ENCODE data around the gene COPS8.
A peak's percentile ranks its signal among the peaks of the same experiment; 100 is the strongest.

Gene COPS8

DNA sequence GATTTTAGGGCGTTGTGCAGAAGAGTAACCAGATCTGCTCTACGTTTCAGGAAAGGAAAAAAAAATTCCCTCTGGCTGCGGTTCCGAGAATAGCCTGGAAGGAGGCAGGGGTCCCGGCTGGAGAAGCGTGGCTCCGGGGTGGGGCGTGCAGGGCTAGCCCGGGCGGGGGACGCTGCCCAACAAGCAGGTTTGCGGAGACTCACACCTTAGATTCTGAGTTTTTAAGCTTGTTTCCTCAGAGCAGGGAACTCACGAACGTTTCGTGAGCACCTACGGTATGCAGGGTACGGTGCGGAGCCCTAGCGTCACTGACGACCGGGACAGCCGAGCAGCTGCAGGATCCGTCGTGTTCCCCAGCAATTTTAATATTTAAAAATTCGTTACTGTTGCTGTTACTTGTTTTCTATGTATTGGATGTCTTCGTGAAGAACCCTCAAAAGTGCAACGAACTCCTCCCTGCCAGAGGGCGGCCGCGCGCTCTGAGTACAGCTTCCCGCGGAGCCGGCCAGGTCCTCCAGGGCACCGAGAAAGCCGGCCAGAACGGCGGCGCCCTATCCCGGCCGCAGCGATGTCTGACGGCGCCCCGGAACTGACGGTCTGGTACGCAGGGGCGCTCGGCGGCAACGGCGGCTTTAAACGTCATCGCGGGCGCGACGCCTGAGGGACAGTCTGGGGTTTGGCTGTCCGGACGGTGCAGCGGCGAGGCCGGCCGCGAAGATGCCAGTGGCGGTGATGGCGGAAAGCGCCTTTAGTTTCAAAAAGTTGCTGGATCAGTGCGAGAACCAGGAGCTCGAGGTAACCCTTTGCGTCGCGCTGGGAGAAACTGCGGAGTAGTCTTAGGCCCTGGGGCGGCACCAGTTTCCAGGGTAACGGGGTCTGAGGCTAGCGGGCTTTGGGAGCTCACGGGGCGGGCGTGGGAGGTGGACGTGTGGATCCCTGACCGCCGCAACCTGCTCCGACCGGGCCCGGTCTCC lies at the start of gene COPS8:
TSS of gene COPS8 (plus strand) at position 642 of the 974 bp plus-strand sequence. CDS start at position 718, 76 bp downstream.
- DNase-seq, result peak in 55 of 56 donors; percentile 60 to 97 (median 90)

DNA sequence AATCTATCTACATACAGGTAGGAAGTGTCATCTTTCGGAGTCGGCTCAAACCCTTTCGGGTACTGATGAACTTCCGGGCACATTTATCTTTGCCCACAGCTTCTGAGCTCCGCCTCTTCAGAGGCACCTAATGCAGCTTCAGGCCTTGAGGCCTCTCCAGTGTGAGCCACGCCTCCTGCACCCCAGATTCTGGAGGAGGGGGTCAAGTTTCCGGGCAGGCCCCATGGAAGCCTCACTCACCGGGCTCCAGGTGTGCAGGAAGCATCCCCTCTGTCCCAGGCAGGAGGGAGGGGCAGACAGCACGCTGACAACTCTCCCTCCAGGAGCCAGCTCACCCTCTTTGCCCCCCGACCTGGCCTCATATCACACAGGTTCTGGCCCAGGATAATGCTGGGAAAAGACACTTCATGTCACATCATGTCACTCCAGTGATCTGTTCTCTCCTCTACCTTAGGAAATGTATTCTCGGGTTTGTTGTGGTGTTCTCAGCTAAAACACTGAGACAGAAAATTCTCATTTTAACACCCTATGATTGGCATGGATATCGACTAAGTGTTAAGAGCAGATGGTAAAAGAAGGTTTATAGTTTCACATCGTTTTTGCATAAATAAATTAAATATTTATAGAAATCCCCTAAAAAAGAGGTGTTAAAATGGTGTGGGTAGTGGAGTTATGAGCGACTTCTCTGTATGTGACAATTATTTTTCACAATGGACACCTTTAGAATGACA lies 46.2 kb upstream of the COPS8 start:
- no peak for DNase-seq

DNA sequence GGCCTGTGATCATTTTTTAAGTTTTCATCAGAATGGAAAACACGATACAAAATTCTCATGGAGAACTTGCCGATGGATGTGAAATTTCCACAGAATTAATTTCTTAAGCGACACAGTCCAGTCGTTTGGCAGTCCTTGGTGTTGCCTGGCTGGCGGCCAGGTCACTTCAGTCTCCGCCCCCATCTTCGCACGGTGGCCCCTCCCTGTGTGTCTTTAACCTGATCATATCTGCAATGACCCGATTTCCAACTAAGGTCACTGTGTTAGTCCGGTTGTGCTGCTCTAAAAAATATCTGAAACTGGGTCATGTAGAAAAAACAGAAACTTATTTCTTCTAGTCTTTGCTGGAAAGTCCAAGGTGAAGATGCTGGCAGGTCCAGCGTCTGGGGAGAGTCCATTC lies 44.5 kb upstream of the COPS8 start:
- DNase-seq, result peak in 1 of 56 donors; percentile 4

DNA sequence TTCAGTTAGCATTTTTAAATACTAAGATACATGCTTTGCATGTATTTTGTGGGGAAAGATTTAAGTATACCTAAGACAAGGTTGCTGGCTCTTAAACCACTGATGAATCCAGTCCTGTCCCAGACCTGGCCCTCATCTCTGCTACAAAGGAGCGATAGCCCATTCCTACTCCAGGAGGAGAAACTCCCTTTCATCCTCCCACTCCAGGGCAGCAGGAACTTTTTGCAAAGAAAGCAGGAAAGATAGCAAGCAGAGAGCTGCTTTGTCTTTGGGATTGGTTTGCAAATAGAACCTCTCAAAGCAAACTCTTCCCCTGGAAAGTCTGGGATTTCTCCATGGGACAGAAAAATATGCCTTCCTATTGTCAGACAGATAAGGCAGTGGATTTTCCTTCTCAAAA lies 43.6 kb upstream of the COPS8 start:
- no peak for DNase-seq

DNA sequence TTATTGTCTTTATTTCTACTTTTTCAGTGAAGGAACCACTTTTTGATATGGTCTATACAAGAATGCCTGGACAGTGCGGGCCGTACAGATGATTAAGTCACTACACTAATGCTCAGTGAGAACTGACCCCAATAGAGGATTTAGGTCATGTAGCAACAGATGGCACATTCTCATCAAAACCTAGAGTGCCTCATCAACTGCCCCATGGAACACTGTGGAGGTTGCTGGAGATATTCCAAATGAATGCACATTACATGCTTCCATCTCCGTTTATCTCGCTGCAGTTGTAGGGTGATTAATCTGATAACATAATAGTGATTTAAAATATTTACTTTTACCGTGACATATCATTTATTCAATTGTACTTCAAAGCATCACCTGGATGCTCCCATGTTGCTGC lies 41.8 kb upstream of the COPS8 start:
- no peak for DNase-seq

DNA sequence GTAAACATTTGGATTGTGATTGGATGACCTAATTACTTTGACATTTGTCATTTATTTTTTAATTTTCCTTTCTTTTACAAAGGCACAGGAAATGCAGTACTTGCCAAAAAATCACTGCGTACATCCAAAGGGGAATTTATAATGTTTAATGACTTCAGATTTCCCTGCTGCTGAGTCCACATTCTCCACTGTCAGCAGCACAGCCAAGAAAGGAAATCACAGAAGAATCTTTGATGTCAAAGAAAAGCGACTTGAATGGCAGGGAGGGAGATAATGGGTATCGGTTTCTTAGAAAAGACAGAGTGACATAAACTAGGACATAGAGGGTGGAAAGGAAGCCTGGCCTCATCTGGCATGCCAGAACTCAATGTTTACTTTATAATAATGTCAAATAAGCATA lies 41.4 kb upstream of the COPS8 start:
- DNase-seq, result no peak

DNA sequence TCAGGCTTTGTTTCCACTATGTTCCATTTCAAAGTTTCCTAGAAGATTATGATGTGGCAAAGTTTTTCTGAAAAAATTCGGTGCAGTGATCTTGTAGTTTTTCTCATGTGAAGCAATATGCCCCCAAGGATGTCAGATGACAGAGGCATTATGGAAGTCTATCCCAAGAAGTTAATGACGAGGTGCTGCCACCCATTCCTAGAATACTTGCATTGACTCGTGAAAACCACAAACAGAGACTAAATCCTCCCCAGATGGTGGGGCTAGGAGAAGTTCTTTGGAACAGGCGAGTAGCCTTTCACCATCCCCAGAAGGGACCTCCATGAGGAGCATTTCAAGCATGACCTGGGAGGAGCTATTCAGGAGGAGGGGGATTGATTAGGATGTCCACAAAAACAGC lies 40.2 kb upstream of the COPS8 start:
- no peak for DNase-seq

DNA sequence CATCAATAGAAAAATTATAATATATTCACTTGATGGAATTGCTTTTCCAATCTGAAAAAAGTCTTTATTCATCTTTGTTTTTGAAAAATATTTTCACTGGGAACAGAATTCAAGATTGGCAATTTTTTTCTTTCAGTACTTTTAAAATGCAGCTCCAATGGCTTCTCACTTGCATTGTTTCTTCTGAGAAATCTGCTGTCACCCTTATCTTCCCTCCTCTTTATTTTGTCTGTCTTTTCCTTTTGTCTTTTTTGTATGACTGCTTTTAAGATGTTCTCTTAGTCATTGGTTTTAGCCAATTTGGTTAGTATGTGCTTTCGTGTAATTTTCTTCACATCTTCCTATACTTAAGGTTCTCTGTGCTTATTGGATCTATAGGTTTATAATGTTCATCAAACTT lies 37.1 kb upstream of the COPS8 start:
- DNase-seq, result no peak

DNA sequence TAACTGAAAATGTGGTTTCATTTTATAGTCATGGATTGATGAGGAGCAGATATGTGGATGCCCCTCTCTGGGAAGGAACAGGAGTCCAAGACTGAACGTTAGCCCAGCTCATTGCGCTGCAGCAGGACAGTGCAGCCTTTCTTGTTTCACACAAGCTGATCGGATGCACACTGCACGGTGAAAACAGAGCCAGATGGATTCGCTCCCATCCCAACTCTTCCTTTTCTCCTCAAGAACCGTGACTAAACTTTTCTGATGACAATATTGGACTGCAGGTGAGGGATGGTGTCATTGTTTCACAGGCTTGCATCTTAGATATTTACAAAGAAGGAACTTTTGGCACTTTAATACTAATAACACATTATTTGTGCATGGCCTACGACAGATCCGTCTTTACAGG lies 33.8 kb upstream of the COPS8 start:
- DNase-seq, result no peak

DNA sequence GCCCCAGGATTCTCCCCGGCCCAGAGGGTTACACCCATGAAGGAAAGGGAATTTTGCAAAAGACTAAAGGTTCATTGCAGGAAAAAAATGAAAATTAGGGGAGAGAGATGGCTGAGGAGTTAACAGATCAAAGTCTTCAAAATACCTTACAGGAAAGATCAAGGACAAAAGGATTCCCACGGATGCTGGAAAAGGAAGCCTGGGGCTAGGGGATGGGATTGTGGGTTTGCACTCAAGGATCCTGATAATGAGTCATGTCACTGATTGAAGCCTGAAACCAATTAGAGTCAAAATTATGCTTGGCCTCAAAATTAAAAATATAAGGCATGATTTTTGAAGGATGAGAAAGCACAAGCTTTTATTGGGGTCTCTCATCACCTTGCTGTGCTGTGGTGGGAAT lies 32.6 kb upstream of the COPS8 start:
- DNase-seq, result no peak

DNA sequence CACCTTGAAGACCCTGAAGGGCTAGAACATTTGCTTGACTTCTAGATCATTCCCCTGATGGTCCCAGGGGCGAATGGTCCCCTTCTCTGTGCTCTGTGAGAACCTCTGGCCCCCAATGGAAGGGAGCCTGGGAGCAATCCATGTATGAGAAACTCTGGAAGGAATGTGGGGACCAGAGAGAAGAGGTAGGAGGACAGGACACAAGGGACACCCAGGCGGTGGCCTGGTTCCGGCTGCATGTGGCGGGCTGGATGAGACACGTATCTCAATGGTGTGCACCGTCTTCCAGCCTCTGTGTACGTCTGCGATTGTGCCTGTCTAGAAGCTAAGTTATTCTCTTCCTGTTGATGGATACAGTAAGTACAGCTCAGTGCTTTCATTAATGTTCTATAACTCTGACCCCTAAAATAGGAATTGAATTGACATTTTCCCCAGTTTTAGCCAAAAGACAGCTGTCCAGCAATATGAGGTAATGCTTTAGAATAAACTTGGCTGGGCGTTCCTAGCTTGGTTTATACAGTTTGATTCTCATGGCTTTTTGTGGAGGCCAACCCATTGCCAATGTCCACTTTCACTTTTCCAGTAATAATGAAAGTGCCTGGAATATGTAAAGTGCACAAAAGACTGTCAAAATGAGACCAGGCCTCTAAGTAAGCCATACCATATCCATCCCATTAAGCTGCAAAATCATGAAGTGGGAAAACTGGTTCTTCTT lies 30.1 kb upstream of the COPS8 start:
- no peak for DNase-seq

DNA sequence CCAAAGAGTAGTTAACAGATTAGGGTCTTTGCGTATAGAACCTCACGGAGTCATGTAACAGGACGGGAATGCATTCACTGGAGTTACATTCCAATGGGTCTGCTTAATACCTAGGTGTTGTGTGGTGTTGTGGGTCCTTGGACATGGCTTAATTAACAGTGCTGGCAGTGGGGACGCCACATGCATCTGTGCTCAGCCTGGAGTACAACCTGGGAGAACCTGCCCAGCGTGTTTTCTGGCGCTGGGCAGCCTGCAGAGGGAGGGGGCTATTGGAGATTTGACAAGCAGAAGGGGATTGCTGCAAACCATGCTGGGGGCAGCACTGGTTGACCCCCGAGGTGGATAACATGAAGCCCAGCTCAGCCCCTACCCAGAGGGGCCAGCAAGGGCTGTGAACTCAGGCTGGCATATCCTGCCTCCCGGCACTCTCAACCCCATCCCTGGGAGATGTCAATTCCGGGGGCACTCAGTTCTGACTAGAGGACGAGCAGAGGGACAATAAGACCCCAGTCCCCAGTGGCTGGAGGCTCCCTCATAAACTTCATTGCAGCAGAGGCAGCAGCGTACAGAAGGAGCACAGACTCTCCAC lies 29.3 kb upstream of the COPS8 start:
- no peak for DNase-seq

DNA sequence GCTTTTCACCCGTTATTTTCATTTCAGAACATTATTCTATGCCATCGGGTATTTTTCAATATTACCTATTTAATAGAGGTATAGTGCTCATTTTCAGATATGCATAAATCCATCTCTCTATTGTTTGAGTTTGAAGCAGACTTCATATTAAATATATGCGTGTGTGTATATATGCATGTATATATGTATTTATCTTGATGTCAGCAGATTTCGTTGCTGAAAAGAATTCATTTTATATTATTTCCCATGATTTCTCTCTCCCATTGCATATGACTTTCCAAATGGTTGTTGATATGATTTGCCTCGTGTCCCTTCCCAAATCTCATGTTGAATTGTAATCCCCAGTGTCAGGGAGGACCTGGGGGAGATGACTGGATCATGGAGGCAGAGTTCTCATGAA lies 28.6 kb upstream of the COPS8 start:
- DNase-seq, result no peak

DNA sequence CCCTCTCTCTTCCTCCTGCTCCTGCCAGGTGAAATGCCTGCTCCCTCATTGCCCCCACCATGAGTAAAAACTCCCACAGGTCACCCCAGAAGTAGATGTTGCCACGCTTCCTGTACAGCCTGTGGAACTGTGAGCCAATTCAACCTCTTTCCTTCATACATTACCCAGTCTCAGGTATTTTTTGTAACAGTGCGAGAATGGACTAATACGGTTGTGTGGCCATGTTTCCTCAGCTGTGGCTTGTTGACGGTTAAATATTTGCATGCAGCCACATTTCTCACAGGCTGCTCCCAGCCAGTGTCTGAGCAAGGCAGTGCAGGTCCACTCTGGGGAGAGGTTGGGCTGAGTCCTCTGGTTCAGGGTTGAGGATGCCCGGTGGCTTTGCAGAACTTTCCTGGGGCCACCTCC lies 27.8 kb upstream of the COPS8 start:
- DNase-seq, result no peak

DNA sequence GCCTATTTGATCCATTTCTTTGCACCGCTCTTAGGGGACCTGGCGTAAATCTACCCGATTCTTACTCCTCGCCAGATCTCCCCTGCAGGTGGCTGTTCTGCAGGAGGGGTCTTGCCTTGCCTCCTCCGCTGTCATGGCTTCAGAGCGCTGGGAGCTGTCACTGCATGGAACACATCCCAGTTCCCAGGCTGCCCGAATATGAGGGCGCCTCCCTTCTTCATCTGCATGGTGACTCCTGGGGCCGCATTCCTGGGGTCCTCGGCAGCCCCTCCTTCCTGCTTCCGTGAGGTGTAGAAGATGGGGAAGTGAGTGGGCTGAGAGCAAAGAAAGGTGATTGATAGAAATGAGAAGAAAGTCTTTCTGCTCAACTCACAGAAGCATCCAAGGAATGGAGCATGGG lies 27.3 kb upstream of the COPS8 start:
- DNase-seq, result no peak

DNA sequence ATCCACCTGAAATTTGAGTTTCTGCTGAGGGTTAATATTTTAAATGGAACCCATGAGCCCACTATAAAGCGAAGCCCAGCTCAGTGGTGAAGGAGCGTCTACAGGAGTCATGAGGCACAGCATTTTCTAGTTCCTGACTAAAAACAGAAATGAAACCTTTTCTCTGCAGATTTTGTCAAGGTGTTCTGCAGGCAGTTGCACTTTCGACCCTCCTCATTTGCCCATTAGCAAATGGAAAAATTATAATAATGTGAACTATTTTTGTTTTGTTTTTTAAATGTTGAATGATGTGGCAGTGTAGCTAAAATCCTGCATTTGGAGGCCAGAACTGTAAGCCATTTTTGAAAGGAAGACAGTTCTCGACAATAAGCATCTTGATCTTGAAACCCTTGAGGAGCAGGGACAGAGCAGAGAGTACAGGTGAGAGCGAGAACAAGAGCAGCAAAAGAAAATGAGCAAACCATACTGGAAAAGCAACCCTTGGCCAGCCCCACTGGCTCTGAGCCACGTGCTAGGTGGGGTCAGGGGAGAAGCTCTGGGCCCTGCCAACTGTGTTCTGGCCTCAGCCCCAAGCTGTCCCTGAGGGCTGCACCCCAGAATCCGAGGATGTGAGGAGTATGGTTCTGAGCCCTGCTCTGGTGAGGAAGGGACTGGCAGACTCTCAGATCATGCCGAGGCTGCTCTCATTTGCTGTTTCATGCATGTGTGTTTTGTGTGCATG lies 26.4 kb upstream of the COPS8 start:
- DNase-seq, result no peak

DNA sequence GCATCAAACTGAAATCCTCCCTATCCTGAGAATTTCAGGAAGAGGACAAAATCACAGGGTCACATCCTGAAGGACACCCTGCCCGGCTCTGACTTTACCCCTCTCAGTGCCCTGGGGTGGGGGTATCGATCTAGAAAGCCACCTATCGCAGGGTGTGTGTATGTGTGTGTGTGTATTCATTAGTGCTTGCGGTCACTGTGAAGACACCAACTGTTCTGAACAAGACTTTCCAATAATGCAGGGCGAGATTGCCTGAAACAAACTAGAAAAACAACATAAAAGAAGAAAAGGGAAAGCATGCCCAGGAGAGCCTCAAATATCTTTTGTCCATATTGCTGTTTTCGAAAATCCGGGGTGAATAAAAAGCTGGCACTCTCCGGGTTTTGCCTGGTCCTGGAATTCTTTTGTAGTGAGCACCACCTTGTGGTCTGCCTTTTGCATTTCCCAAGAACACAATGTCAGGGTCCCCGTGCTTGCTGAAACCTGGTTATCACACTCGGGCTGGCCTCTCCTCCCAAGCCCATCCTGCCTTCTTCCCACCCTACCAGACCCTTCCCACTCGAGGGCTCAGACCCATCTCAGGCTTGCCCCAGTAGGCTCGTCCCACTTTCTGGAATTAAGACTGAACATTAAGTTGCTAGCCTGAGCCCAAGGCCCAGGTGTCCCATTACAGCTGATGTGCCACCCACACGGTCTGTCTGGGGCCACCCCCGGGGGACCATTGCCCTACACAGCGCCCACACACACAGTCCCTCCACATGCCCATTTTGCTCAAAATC lies 25.0 kb upstream of the COPS8 start:
- DNase-seq, result peak in 36 of 56 donors; percentile 2 to 65 (median 24)

DNA sequence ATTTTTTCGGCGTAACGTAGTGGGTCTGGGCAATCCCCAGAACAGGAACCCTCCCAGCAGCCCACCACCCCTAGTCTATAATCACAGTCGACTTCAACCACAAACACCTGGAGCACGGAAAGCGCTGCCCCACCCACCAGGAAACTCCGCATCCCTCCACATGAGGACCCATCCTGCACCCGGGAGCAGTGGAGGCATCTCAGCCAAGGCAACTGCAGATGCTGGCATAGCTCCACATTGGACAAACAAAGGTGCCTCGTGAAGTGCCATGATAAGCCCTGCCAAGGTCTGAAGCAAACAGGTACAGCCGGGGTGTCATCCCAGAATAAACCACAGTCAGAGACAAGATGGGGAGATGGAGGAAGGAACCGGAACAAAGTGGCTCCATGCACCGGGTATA lies 24.3 kb upstream of the COPS8 start:
- DNase-seq, result no peak

DNA sequence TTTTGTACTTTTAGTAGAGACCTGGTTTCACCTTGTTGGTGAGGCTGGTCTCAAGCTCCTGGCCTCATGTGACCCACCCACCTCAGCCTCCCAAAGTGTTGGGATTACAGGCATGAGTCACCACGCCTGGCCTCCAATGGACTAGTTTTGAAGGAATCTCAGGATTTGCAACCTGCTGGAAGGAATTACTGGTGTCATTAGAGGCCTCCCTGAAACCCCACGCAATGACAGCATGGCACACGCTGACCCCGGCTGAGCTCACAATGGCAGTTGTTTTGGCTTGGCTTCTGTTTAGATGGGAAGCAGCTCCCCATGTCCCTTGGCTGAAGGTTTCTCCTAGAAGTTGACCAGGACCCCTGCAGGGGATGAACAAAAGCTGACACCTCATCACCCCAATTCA lies 23.1 kb upstream of the COPS8 start:
- DNase-seq, result no peak
